WTC11 (cell line): ENCODE data around the gene SH3BP5L. TPM values are rescaled to one million over a fixed set of nuclear protein-coding genes. Genes with fewer than 3 reads are reported as not detected.
A peak's percentile ranks its signal among the peaks of the same experiment; 100 is the strongest.

Experiments used
- ATAC-seq: fragments of 200-7000 bp; cut with Tn5 transposase; 2 replicates; pipeline ENCODE4 v1.10.0; 2021; ENCODE audit warnings: mild to moderate bottlenecking, moderate library complexity
- CTCF ChIA-PET: fragments of 300-600 bp; sonication (Branson Sonifier 250); formaldehyde crosslinking; loops from one replicate; lab custom pipeline; 2021; ENCODE audit warnings: antibody characterized with exemption; lab: Charles Lee
- POLR2A ChIA-PET: fragments of 350-600 bp; sonication (Branson Sonifier 250); formaldehyde crosslinking; loops from one replicate; lab custom pipeline; 2021; ENCODE audit warnings: antibody characterized with exemption; lab: Charles Lee
- DNase-seq: peaks from one replicate; pipeline ENCODE4 v3.0.0; 2021; ENCODE audit warnings: low spot score
- H3K27ac Mint-ChIP-seq: 2 replicates; pipeline ENCODE4 v1.8.0; 2021; ENCODE audit warnings: mixed read lengths
- H3K27me3 Mint-ChIP-seq: 2 replicates; pipeline ENCODE4 v1.8.0; 2021; ENCODE audit warnings: low read depth, mild to moderate bottlenecking, moderate library complexity, mixed read lengths
- H3K36me3 Mint-ChIP-seq: 2 replicates; pipeline ENCODE4 v1.8.0; 2021; ENCODE audit warnings: mixed read lengths
- H3K4me1 Mint-ChIP-seq: 2 replicates; pipeline ENCODE4 v1.8.0; 2022; ENCODE audit warnings: mixed read lengths
- H3K4me3 Mint-ChIP-seq: 2 replicates; pipeline ENCODE4 v1.8.0; 2021; ENCODE audit warnings: mild to moderate bottlenecking, moderate library complexity, mixed read lengths
- H3K9me3 Mint-ChIP-seq: 2 replicates; pipeline ENCODE4 v1.8.0; 2021; ENCODE audit warnings: mixed read lengths
- ATF1 ChIP-seq: sonication (generic); formaldehyde crosslinking; IDR thresholded peaks from 2 replicates; pipeline ENCODE4 v1.8.1; 2023; ENCODE audit warnings: mild to moderate bottlenecking, moderate library complexity, missing genetic modification reagents
- FOXP1 ChIP-seq: sonication (generic); formaldehyde crosslinking; IDR thresholded peaks from 2 replicates; pipeline ENCODE4 v1.8.0; 2022; ENCODE audit warnings: missing genetic modification reagents, mild to moderate bottlenecking, moderate library complexity, borderline replicate concordance
- GABPB1 ChIP-seq: sonication (generic); formaldehyde crosslinking; IDR thresholded peaks from 2 replicates; pipeline ENCODE4 v1.8.1; 2023; ENCODE audit warnings: mild to moderate bottlenecking, missing genetic modification reagents
- HMGA2 ChIP-seq: fragments of 250-450 bp; sonication (Bioruptor Pico); IDR thresholded peaks from 2 replicates; pipeline ENCODE4 v1.4.0; 2021; ENCODE audit warnings: mild to moderate bottlenecking, moderate library complexity
- NR3C1 ChIP-seq: sonication (generic); formaldehyde crosslinking; conservative IDR thresholded peaks from 2 replicates; pipeline ENCODE4 v1.8.1; 2023; ENCODE audit warnings: low read depth, mild to moderate bottlenecking, missing genetic modification reagents
- ZBTB21 ChIP-seq: sonication (generic); formaldehyde crosslinking; IDR thresholded peaks from 2 replicates; pipeline ENCODE4 v1.8.1; 2023; ENCODE audit warnings: mild to moderate bottlenecking, missing genetic modification reagents, borderline replicate concordance
- ZMAT4 ChIP-seq: fragments of 250-450 bp; sonication (Bioruptor Pico); IDR thresholded peaks from 2 replicates; pipeline ENCODE4 v1.9.0; 2021; ENCODE audit warnings: mild to moderate bottlenecking
- ZNF219 ChIP-seq: sonication (generic); formaldehyde crosslinking; IDR thresholded peaks from 2 replicates; pipeline ENCODE4 v1.8.0; 2023; ENCODE audit warnings: missing genetic modification reagents, mild to moderate bottlenecking, borderline replicate concordance
- ZNF281 ChIP-seq: sonication (generic); formaldehyde crosslinking; IDR thresholded peaks from 2 replicates; pipeline ENCODE4 v1.8.0; 2023; ENCODE audit warnings: mild to moderate bottlenecking, missing genetic modification reagents
- ZNF423 ChIP-seq: fragments of 250-450 bp; sonication (Bioruptor Pico); IDR thresholded peaks from 2 replicates; pipeline ENCODE4 v2.1.2; 2022; ENCODE audit warnings: mild to moderate bottlenecking, moderate library complexity
- total RNA-seq: library from RNA; stranded (reverse); gene quantifications from 3 replicates; pipeline ENCODE4 v1.2.3, GENCODE V29; 2021
- TF ChIP-seq, protein P1 (sequence below): sonication (generic); formaldehyde crosslinking; IDR thresholded peaks from 2 replicates; pipeline ENCODE4 v1.8.1; 2022; ENCODE audit warnings: mild to moderate bottlenecking, missing genetic modification reagents, moderate library complexity, borderline replicate concordance
- TF ChIP-seq, protein P2 (sequence below): sonication (generic); formaldehyde crosslinking; IDR thresholded peaks from 2 replicates; pipeline ENCODE4 v1.8.0; 2023; ENCODE audit warnings: missing genetic modification reagents
- TF ChIP-seq, protein P3 (sequence below): fragments of 250-450 bp; sonication (Bioruptor Pico); IDR thresholded peaks from 2 replicates; pipeline ENCODE4 v2.1.2; 2022; ENCODE audit warnings: mild to moderate bottlenecking, moderate library complexity
- TF ChIP-seq, protein P4 (sequence below): sonication (generic); formaldehyde crosslinking; IDR thresholded peaks from 2 replicates; pipeline ENCODE4 v1.8.0; 2022; ENCODE audit warnings: mild to moderate bottlenecking, missing genetic modification reagents
- TF ChIP-seq, protein P5 (sequence below): sonication (generic); formaldehyde crosslinking; IDR thresholded peaks from 2 replicates; pipeline ENCODE4 v1.8.0; 2022; ENCODE audit warnings: mild to moderate bottlenecking, missing genetic modification reagents
- TF ChIP-seq, protein P6 (sequence below): fragments of 250-450 bp; sonication (Bioruptor Pico); conservative IDR thresholded peaks from 2 replicates; pipeline ENCODE4 v1.9.0; 2021; ENCODE audit warnings: mild to moderate bottlenecking

The SH3BP5L gene
- total RNA-seq, 1 experiment from 2014 or later, result 32.9 TPM

DNA sequence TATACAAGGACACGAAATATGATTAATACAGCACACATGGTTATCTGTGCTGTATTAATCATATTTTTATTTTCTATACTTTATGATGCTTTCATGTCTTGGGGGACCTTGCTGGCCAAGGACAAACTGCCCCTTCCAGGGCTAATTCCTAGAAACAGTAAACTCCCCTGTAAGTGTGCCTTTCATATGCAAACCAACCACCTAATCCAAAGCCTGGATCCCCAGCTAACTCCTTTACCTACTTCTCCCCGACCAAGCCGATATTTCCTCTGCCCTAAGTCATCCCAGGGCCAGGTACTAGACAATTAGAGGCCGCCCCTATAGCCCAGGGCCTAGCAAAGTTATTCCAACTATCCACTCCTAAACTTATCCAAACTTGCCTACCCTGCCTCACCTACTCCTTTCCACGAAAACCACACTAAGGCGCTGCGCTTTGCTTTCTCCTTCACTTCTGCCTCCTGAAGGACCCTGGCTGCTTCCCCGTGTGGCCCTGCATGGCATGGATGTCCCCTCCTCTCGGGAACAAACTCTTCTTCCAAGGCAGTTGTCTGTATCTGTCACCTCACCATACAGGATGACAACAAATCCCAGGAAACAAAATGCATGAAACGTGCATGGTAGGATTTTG is 10.2 kb downstream of the SH3BP5L start:
- DNase-seq, result no peak
- no peaks in the 10 kb centered on the region for H3K27me3 Mint-ChIP-seq
- H3K36me3 Mint-ChIP-seq, result peaks cover 48% of the 10 kb centered on the region
- TF ChIP-seq, protein P1, sequence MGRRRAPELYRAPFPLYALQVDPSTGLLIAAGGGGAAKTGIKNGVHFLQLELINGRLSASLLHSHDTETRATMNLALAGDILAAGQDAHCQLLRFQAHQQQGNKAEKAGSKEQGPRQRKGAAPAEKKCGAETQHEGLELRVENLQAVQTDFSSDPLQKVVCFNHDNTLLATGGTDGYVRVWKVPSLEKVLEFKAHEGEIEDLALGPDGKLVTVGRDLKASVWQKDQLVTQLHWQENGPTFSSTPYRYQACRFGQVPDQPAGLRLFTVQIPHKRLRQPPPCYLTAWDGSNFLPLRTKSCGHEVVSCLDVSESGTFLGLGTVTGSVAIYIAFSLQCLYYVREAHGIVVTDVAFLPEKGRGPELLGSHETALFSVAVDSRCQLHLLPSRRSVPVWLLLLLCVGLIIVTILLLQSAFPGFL (CRISPR knock-in tag), result no peak
- TF ChIP-seq, protein P2, sequence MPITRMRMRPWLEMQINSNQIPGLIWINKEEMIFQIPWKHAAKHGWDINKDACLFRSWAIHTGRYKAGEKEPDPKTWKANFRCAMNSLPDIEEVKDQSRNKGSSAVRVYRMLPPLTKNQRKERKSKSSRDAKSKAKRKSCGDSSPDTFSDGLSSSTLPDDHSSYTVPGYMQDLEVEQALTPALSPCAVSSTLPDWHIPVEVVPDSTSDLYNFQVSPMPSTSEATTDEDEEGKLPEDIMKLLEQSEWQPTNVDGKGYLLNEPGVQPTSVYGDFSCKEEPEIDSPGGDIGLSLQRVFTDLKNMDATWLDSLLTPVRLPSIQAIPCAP, result no peak
- peak; percentile 9; the same call in 1 of the 2 replicates for ATAC-seq
- peak overlapping the region; percentile 37; the same call in 1 of the 2 replicates for H3K27ac Mint-ChIP-seq
- H3K9me3 Mint-ChIP-seq, result no peaks in the 10 kb centered on the region
- CTCF ChIA-PET, result no interaction called here
- peaks cover 32% of the 10 kb centered on the region for H3K4me1 Mint-ChIP-seq
- no peak overlapping the region for H3K4me3 Mint-ChIP-seq
- POLR2A ChIA-PET, result no interaction called here

DNA sequence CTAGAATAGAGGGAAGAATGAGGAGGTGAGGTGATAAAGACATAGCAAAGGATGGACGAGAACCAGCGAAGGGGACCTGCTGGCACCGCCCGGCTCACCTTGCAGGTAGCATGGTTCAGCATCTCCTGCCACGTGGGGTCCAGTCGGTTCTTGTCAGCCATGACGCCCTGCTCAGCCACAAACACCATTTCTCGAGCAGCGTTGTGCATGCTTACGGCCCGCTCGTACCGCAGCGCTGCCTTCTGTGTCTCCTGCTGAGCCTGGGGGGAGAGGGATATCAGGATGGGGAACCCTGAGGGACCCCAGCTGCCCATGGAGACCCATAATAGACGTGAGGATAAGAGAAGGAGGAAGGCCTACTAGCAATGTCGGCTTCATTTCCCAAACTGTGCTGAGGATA is 11.4 kb downstream of the SH3BP5L start:
- H3K4me3 Mint-ChIP-seq, result no peak overlapping the region
- H3K27ac Mint-ChIP-seq, result no peak overlapping the region
- no peak for TF ChIP-seq FOXP1
- TF ChIP-seq ZNF219 (CRISPR knock-in tag), result no peak
- TF ChIP-seq ATF1 (CRISPR knock-in tag), result no peak
- no peak for TF ChIP-seq HMGA2 (CRISPR knock-in tag)
- no peak for TF ChIP-seq ZMAT4
- no peaks in the 10 kb centered on the region for H3K27me3 Mint-ChIP-seq
- H3K36me3 Mint-ChIP-seq, result peaks cover 43% of the 10 kb centered on the region
- no peaks in the 10 kb centered on the region for H3K9me3 Mint-ChIP-seq
- ChIA-PET CTCF (interaction anchor here (0.6 to 1.0 kb wide), 2 partner anchors 11 to 24 kb away, joined by 3 read pairs; partner anchors contain the start of genes SH3BP5L and ZNF672), POLR2A (no interaction called here)
- DNase-seq (no peak), ATAC-seq (no peak)
- H3K4me1 Mint-ChIP-seq, result peaks cover 26% of the 10 kb centered on the region

DNA sequence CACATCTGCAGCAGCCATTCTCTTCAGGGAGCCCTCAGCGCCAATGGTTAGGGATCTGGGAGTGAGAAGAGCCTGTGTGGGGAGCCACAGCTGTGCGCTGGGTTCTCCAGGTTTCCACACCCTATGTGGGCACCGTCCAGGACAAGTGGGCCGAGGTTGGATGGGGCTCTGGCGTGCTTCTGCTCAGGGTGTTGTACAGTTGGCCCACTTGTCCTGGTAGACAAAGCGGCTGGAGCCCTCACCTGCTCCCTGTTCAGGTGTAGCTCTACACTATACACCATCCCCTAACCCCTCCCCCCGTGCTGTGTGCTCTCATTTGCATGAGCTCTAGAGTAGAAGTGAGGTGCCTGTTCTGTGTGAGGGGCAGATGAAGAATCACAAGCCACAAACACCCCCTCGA is 12.2 kb downstream of the SH3BP5L start:
- H3K9me3 Mint-ChIP-seq, result no peaks in the 10 kb centered on the region
- H3K27ac Mint-ChIP-seq, result no peak overlapping the region
- no peaks in the 10 kb centered on the region for H3K27me3 Mint-ChIP-seq
- H3K4me1 Mint-ChIP-seq, result peaks cover 18% of the 10 kb centered on the region
- DNase-seq, result no peak
- ChIA-PET CTCF (interaction anchor here (1.0 kb wide), 1 partner anchor 24 kb away, joined by 3 read pairs; the partner anchor contains the start of gene ZNF672), POLR2A (no interaction called here)
- no peak overlapping the region for H3K4me3 Mint-ChIP-seq
- ATAC-seq, result no peak
- peaks cover 43% of the 10 kb centered on the region for H3K36me3 Mint-ChIP-seq
- no peak for TF ChIP-seq ZNF423 (CRISPR knock-in tag)
- TF ChIP-seq, protein P3, sequence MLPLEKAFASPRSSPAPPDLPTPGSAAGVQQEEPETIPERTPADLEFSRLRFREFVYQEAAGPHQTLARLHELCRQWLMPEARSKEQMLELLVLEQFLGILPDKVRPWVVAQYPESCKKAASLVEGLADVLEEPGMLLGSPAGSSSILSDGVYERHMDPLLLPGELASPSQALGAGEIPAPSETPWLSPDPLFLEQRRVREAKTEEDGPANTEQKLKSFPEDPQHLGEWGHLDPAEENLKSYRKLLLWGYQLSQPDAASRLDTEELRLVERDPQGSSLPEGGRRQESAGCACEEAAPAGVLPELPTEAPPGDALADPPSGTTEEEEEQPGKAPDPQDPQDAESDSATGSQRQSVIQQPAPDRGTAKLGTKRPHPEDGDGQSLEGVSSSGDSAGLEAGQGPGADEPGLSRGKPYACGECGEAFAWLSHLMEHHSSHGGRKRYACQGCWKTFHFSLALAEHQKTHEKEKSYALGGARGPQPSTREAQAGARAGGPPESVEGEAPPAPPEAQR (CRISPR knock-in tag), result no peak
- no peak for TF ChIP-seq GABPB1 (CRISPR knock-in tag)
- TF ChIP-seq ATF1 (CRISPR knock-in tag), result no peak
- TF ChIP-seq, protein P4, sequence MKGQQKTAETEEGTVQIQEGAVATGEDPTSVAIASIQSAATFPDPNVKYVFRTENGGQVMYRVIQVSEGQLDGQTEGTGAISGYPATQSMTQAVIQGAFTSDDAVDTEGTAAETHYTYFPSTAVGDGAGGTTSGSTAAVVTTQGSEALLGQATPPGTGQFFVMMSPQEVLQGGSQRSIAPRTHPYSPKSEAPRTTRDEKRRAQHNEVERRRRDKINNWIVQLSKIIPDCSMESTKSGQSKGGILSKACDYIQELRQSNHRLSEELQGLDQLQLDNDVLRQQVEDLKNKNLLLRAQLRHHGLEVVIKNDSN (CRISPR knock-in tag), result no peak
- TF ChIP-seq, protein P5, sequence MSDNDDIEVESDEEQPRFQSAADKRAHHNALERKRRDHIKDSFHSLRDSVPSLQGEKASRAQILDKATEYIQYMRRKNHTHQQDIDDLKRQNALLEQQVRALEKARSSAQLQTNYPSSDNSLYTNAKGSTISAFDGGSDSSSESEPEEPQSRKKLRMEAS (CRISPR knock-in tag), result no peak
- TF ChIP-seq, protein P6, sequence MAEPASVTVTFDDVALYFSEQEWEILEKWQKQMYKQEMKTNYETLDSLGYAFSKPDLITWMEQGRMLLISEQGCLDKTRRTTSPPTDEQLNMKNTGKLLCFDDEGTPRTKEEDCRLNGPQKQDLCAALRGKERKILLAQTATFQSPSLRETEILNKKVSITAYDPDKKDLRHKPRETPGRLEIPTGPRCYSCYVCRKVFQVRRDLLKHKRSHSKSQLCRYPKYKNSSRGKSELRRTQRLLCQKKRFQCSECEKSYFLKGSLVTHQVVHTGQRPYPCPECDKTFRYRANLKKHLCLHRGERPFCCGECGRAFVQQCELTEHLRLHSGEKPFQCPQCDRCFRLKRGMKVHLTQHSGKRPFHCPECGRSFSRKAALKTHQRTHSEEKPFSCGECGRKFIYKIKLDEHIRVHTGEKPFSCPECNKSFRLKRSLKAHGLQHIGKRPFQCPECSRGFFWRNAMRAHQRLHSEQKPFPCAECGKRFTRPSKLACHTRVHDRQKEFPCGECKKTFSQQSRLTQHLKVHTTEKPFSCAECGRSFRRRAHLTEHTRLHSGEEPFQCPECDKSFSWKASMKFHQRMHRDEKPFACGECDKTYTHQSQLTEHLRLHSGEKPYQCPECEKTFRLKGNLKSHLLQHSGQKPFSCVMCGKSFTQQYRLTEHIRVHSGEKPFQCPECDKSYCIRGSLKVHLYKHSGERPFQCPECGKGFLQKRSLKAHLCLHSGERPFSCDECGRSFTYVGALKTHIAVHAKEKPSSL, result no peak
- no peak for TF ChIP-seq NR3C1
- TF ChIP-seq ZBTB21 (CRISPR knock-in tag), result no peak
- TF ChIP-seq ZNF281 (CRISPR knock-in tag), result no peak
